Keratinocyte (primary cell): ENCODE data around the gene PTPRT.

Source experiments
- EZH2 ChIP-seq: IDR thresholded peaks from one replicate; pipeline ENCODE4 v1.6.1; 2012; ENCODE audit warnings: inconsistent platforms, mild to moderate bottlenecking, low read length, moderate library complexity
- TF ChIP-seq, protein P1 (sequence below), 3 experiments: IDR thresholded peaks in 1 of 3; conservative IDR thresholded peaks in 1 of 3; optimal IDR thresholded peaks in 1 of 3; 2 replicates in 2 of 3; 3 replicates in 1 of 3; pipeline versions ENCODE3 to v1.5.1; 2011; ENCODE audit warnings: low read length in 3 of 3, mild to moderate bottlenecking in 3 of 3, moderate library complexity in 2 of 3, control low read depth in 1 of 3, inconsistent platforms in 1 of 3; ENCODE audit not compliant: insufficient read depth in 2 of 3; ENCODE audit errors: extremely low read depth in 1 of 3

DNA sequence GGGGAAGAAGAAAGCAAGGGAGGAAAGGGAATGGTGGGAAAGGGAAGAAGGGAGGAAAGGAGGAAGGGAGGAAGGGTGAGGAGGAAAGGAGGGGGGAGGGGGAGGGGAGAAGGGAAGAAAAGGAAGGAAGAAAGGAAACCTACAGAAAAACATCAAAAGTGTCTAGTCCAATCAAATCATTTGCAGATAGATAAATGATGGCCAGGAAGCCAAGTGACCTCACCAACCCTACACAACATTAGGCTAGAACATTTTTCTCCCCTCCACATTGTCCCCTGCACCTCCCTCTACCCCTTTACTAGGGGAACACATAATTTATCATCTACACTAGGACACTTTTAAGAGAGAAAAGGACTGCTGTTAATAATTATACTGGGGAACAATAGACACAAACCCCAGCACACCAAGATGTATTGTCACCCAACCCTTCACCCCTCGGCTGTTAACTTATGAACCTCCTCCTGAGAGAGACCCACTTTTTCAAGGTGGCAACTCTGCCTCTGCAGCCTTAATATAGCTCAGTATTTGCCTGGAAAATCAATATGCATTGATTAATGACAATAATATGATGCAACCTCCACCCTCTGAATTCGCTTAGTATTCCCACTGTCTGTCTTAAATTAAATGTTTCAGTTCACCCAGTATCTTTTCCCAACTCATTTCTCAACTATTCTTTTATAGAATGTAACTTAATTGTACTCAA is 231.2 kb downstream of the PTPRT start:
- TF ChIP-seq, protein P1, sequence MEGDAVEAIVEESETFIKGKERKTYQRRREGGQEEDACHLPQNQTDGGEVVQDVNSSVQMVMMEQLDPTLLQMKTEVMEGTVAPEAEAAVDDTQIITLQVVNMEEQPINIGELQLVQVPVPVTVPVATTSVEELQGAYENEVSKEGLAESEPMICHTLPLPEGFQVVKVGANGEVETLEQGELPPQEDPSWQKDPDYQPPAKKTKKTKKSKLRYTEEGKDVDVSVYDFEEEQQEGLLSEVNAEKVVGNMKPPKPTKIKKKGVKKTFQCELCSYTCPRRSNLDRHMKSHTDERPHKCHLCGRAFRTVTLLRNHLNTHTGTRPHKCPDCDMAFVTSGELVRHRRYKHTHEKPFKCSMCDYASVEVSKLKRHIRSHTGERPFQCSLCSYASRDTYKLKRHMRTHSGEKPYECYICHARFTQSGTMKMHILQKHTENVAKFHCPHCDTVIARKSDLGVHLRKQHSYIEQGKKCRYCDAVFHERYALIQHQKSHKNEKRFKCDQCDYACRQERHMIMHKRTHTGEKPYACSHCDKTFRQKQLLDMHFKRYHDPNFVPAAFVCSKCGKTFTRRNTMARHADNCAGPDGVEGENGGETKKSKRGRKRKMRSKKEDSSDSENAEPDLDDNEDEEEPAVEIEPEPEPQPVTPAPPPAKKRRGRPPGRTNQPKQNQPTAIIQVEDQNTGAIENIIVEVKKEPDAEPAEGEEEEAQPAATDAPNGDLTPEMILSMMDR (optimal IDR thresholded peaks at IDR 0.05 in 1 of 3, IDR thresholded peaks at IDR 0.05 in 1 of 3, conservative IDR thresholded peaks at IDR 0.05 in 1 of 3; ENCODE audit: extremely low read depth in 1 of 3, insufficient read depth in 2 of 3, low read length in 3 of 3), result no peak
- no peak for TF ChIP-seq EZH2
